Activated CD4-positive, alpha-beta T cell treated with anti-CD3 and anti-CD28 coated beads, Interleukin-2, amount 10 ng/mL, durations not matched to agents 7 days and 5 days (primary cell): ENCODE data around the gene DNMT1. TPM values are rescaled to one million over a fixed set of nuclear protein-coding genes. Genes with fewer than 3 reads are reported as not detected.

Experiments used
- CTCF ChIA-PET: fragments of 350-600 bp; sonication (Branson Sonifier 250); formaldehyde crosslinking; loops from one replicate; lab custom pipeline; 2021; ENCODE audit warnings: antibody characterized with exemption; lab: Charles Lee
- POLR2A ChIA-PET: fragments of 350-600 bp; sonication (Branson Sonifier 250); formaldehyde crosslinking; loops from one replicate; lab custom pipeline; 2021; ENCODE audit warnings: antibody characterized with exemption; lab: Charles Lee
- DNase-seq: peaks from one replicate; pipeline ENCODE4 v3.0.0-alpha.2; 2020
- H3K27ac Mint-ChIP-seq: one replicate; pipeline ENCODE4 v1.8.0; 2021; ENCODE audit warnings: mild to moderate bottlenecking, moderate library complexity, mixed read lengths
- H3K27me3 Mint-ChIP-seq: one replicate; pipeline ENCODE4 v1.8.0; 2021; ENCODE audit warnings: mixed read lengths
- H3K36me3 Mint-ChIP-seq: one replicate; pipeline ENCODE4 v1.8.0; 2021; ENCODE audit warnings: low read depth, mixed read lengths
- H3K4me1 Mint-ChIP-seq: one replicate; pipeline ENCODE4 v1.8.0; 2021; ENCODE audit warnings: mixed read lengths
- H3K4me3 Mint-ChIP-seq: one replicate; pipeline ENCODE4 v1.8.0; 2021; ENCODE audit warnings: mild to moderate bottlenecking, moderate library complexity, mixed read lengths
- H3K9me3 Mint-ChIP-seq: one replicate; pipeline ENCODE4 v1.8.0; 2021; ENCODE audit warnings: mixed read lengths
- microRNA-seq: library from miRNA; unstranded; fragments of <30 nt; microRNA quantifications from one replicate; pipeline ENCODE4 v1.2.0, GENCODE V29; 2021; ENCODE audit warnings: borderline microRNAs expressed, borderline replicate concordance
- total RNA-seq, 2 experiments: library from RNA; stranded (reverse); gene quantifications; one replicate each; pipeline ENCODE4 v1.2.3, GENCODE V29; 2021

Gene DNMT1
- total RNA-seq, 2 experiments from 2014 or later: 375 to 404 TPM

- no peak for DNase-seq
- Mint-ChIP-seq H3K36me3 (peaks cover 20% of the 10 kb centered on the region), H3K27ac (no peak overlapping the region), H3K4me1 (peaks cover 13% of the 10 kb centered on the region), H3K27me3 (no peaks in the 10 kb centered on the region), H3K4me3 (peak overlapping the region; percentile 84), H3K9me3 (no peaks in the 10 kb centered on the region)
- ChIA-PET CTCF (interaction anchor here (1.2 to 1.6 kb wide), 3 partner anchors 12 to 89 kb away, joined by 3 to 6 read pairs (median 4); no protein-coding TSS in a partner anchor), POLR2A (no interaction called here)
These were observed 110.0 kb downstream of the DNMT1 start for GRCh38 chr19:10084803-10085202.

GRCh38 chr19:10083911-10084310, 110.8 kb downstream of the DNMT1 start:
- peaks cover 2% of the 10 kb centered on the region for H3K27me3 Mint-ChIP-seq
- H3K36me3 Mint-ChIP-seq: peaks cover 12% of the 10 kb centered on the region
- H3K4me1 Mint-ChIP-seq: peaks cover 13% of the 10 kb centered on the region
- no peak overlapping the region for H3K4me3 Mint-ChIP-seq
- H3K9me3 Mint-ChIP-seq: no peaks in the 10 kb centered on the region
- no peak overlapping the region for H3K27ac Mint-ChIP-seq
- ChIA-PET CTCF (interaction anchor here (0.6 to 1.6 kb wide), 6 partner anchors 10 to 1406 kb away, joined by 3 to 6 read pairs (median 3); no protein-coding TSS in a partner anchor), POLR2A (no interaction called here)
- DNase-seq: no peak

Small RNA genes lying within 50 kb of the gene (microRNA-seq; reads per million reads assigned to microRNA genes)
- not detected for gene MIR4322

Other genes with a start within 250 kb of the DNMT1 start
- under 1 TPM; 0.40 to 0.57 TPM for gene COL5A3, start 184.4 kb downstream of the DNMT1 start, total RNA-seq
- gene RDH8, start 181.5 kb downstream of the DNMT1 start, total RNA-seq: not detected
- gene SHFL, start 108.6 kb downstream of the DNMT1 start, total RNA-seq: 100 to 1,000 TPM; 100 to 108 TPM
- gene ANGPTL6, start 92.3 kb downstream of the DNMT1 start, total RNA-seq: 1 to 10 TPM in 1 of 2 experiments, under 1 TPM in 1; 0.99 to 1.3 TPM
- 10 to 100 TPM; 77.8 to 77.9 TPM for gene PPAN, start 88.6 kb downstream of the DNMT1 start, total RNA-seq
- gene P2RY11, start 83.3 kb downstream of the DNMT1 start, total RNA-seq: 10 to 100 TPM; 39.1 to 43.1 TPM
- 100 to 1,000 TPM; 228 to 230 TPM for gene EIF3G, start 75.1 kb downstream of the DNMT1 start, total RNA-seq
- 1 to 10 TPM; 6.1 to 6.5 TPM for gene S1PR2, start 36.4 kb upstream of the DNMT1 start, total RNA-seq
- gene MRPL4, start 57.3 kb upstream of the DNMT1 start, total RNA-seq: 10 to 100 TPM; 58.7 to 67.9 TPM
- gene ICAM1, start 76.2 kb upstream of the DNMT1 start, total RNA-seq: 1 to 10 TPM; 8.0 to 9.0 TPM
- 1 to 10 TPM; 1.4 to 1.8 TPM for gene ICAM4, start 92.0 kb upstream of the DNMT1 start, total RNA-seq
- gene ICAM5, start 95.0 kb upstream of the DNMT1 start, total RNA-seq: under 1 TPM; 0.12 to 0.17 TPM
- 1 to 10 TPM; 1.6 to 3.4 TPM for gene ZGLP1, start 114.9 kb upstream of the DNMT1 start, total RNA-seq
- gene FDX2, start 121.1 kb upstream of the DNMT1 start, total RNA-seq: 1 to 10 TPM; 5.5 to 9.0 TPM
- 10 to 100 TPM; 69.3 to 75.6 TPM for gene RAVER1, start 138.6 kb upstream of the DNMT1 start, total RNA-seq
- gene ICAM3, start 144.7 kb upstream of the DNMT1 start, total RNA-seq: 100 to 1,000 TPM; 230 to 233 TPM
- 100 to 1,000 TPM; 251 to 263 TPM for gene TYK2, start 185.6 kb upstream of the DNMT1 start, total RNA-seq
- 100 to 1,000 TPM; 200 to 205 TPM for gene CDC37, start 208.6 kb upstream of the DNMT1 start, total RNA-seq
- gene PDE4A, start 225.6 kb upstream of the DNMT1 start, total RNA-seq: 10 to 100 TPM; 12.7 to 14.3 TPM